Pancreas (tissue), 10 donors: ENCODE data around the gene NOXRED1. TPM values are rescaled to one million over a fixed set of nuclear protein-coding genes. Genes with fewer than 3 reads are reported as not detected.

Source experiments
- ATAC-seq, 4 donors: fragments of 200-7000 bp; cut with Tn5 transposase; one replicate each; pipeline versions ENCODE4 v1.8.0 to v1.9.1; 2020; ENCODE audit warnings: mild to moderate bottlenecking in 4 of 4, moderate library complexity in 4 of 4
- DNase-seq, 6 donors: peaks; one replicate each; pipeline ENCODE4 v3.0.0-alpha.2; 2020
- FAIRE-seq: peaks from 2 replicates; lab custom pipeline; 2012; peaks lifted over from hg19 to GRCh38; lab: Jason Lieb, UNC
- H3K27ac ChIP-seq, 4 donors: fragments of 200-600 bp; sonication (generic); 1 replicate in 3 of 4; 2 replicates in 1 of 4; pipeline versions ENCODE4 v1.5.0 to v1.8.0; 2020
- H3K27me3 ChIP-seq, 4 donors: fragments of 200-600 bp; one replicate each; pipeline ENCODE4 v1.8.0; 2021
- H3K36me3 ChIP-seq, 3 donors: fragments of 200-600 bp; sonication (generic) in 1 of 3; one replicate each; pipeline versions ENCODE4 v1.5.0 to v1.8.0; 2020 to 2021
- H3K4me1 ChIP-seq, 3 donors: fragments of 200-600 bp; one replicate each; pipeline ENCODE4 v1.8.0; 2021
- H3K4me3 ChIP-seq, 4 donors: fragments of 200-600 bp; sonication (generic) in 2 of 4; one replicate each; pipeline versions ENCODE4 v1.5.0 to v1.8.0; 2020 to 2021
- H3K9me3 ChIP-seq, 4 donors: fragments of 200-600 bp; one replicate each; pipeline ENCODE4 v1.8.0; 2021
- CTCF ChIP-seq, 4 donors: fragments of 200-600 bp; sonication (generic) in 3 of 4; IDR thresholded peaks; one replicate each; pipeline versions ENCODE4 v1.5.0 to v1.8.0; 2021; ENCODE audit warnings: antibody characterized with exemption in 4 of 4
- WGBS, 2 donors: extraction: QIAGEN DNeasy Blood & Tissue Kit; methylation state at CpG; one replicate each; pipeline ENCODE4 v1.1.7; 2013; 5-methylcytosine and 5-hydroxymethylcytosine counted together
- intact Hi-C, 3 donors: fragments of 100-400 bp; cut with DNase I; formaldehyde crosslinking; loops; one replicate each; pipeline versions ENCODE4 v1.11.1 to v1.14.2; 2022
- polyA plus RNA-seq, 2 donors: library from polyadenylated mRNA; stranded (reverse); fragments of 200-250 nt; gene quantifications; one replicate each; pipeline ENCODE4 v1.2.3, GENCODE V29; 2013
- total RNA-seq, 6 donors: library from RNA; stranded (reverse); fragmentation: NEBNext Ultra II Directional in 4 of 6; extraction: Animal tissue kit (Norgen Biotek cat#: 25700) in 4 of 6; gene quantifications; one replicate each; pipeline versions ENCODE4 v1.2.1 to v1.2.4, GENCODE V29; 2021 to 2023
- donor health status: healthy with polysubstance abuse.
- donor health status: DM: no; HTN: no; CAD: no; lungs with moderate emphysema.
- donor health status: DM: no; HTN: no; CAD: no.
- donor health status: control.
- donor health status: control.
- donor health status: Bipolar disorder and iron deficiency.
- donor health status: DM: yes; HTN: yes; CAD: no.
- donor health status: DM: no; HTN: no; CAD: no.
- donor health status: DM: no; HTN: no; CAD: no.
- donor health status: DM: yes; HTN: yes; CAD: no.

NOXRED1 gene
- total and polyA plus RNA-seq, 8 donors, result 0.16 to 0.77 (median 0.43) TPM

GRCh38 chr14:77347751-77348150 is 75.6 kb downstream of the NOXRED1 start:
- Histone ChIP-seq H3K4me1 (no peaks in the 10 kb centered on the region), H3K36me3 (peaks cover 0 to 16% (median 0%) of the 10 kb centered on the region in 3 donors), H3K4me3 (no peak overlapping the region), H3K27me3 (no peaks in the 10 kb centered on the region), H3K27ac (no peak overlapping the region), H3K9me3 (no peaks in the 10 kb centered on the region)
- TF ChIP-seq CTCF (IDR thresholded peaks at IDR 0.05), result no peak
- intact Hi-C loops, result no loop called here
- DNase-seq (no peak), ATAC-seq (peak in 2 of 4 donors; percentile 31 to 44), FAIRE-seq (no peak)
- WGBS, 2 donors, result 86% methylated on average over 3 of the region's 3 CpGs

GRCh38 chr14:77346495-77346894 is 76.8 kb downstream of the NOXRED1 start:
- no peak overlapping the region for H3K27ac ChIP-seq
- no peaks in the 10 kb centered on the region for H3K27me3 ChIP-seq
- no peaks in the 10 kb centered on the region for H3K9me3 ChIP-seq
- no peak overlapping the region for H3K4me3 ChIP-seq
- intact Hi-C loops, result no loop called here
- H3K4me1 ChIP-seq, result no peaks in the 10 kb centered on the region
- ATAC-seq (no peak), DNase-seq (no peak), FAIRE-seq (no peak)
- no peak for TF ChIP-seq CTCF (IDR thresholded peaks at IDR 0.05)
- peaks cover 0 to 20% (median 0%) of the 10 kb centered on the region in 3 donors for H3K36me3 ChIP-seq
- 80 to 87% methylated on average over 2 of the region's 2 CpGs for WGBS, 2 donors

- Histone ChIP-seq H3K9me3 (no peaks in the 10 kb centered on the region), H3K27ac (no peak overlapping the region), H3K4me1 (no peaks in the 10 kb centered on the region), H3K27me3 (no peaks in the 10 kb centered on the region), H3K4me3 (no peak overlapping the region), H3K36me3 (peaks cover 0 to 14% (median 0%) of the 10 kb centered on the region in 3 donors)
- intact Hi-C loops, result no loop called here
- no peak for ATAC-seq
- TF ChIP-seq CTCF (IDR thresholded peaks at IDR 0.05), result no peak
- no peak for FAIRE-seq
- 82 to 90% methylated on average over 3 of the region's 3 CpGs for WGBS, 2 donors
- no peak for DNase-seq
These were observed 78.8 kb downstream of the NOXRED1 start for GRCh38 chr14:77344377-77344996.

Other genes with a start within 250 kb of the NOXRED1 start
- 1 to 10 TPM; 2.8 to 6.8 (median 3.3) TPM for gene TMEM63C, start 241.7 kb downstream of the NOXRED1 start, total RNA-seq
- gene TMEM63C, start 241.7 kb downstream of the NOXRED1 start, polyA plus RNA-seq, result 10 to 100 TPM in 1 of 2 donors, 1 to 10 TPM in 1; 5.4 to 10.6 TPM
- 1 to 10 TPM in 1 of 6 donors, under 1 TPM in 3, not detected in 2; 0.13 to 3.4 (median 0.31) TPM for gene NGB, start 152.3 kb downstream of the NOXRED1 start, total RNA-seq
- gene NGB, start 152.3 kb downstream of the NOXRED1 start, polyA plus RNA-seq, result under 1 TPM in 1 of 2 donors, not detected in 1; 0.38 TPM
- 10 to 100 TPM; 11.9 to 26.2 (median 14.7) TPM for gene POMT2, start 102.6 kb downstream of the NOXRED1 start, total RNA-seq
- gene POMT2, start 102.6 kb downstream of the NOXRED1 start, polyA plus RNA-seq, result 10 to 100 TPM; 27.5 to 29.5 TPM
- gene GSTZ1, start 102.5 kb downstream of the NOXRED1 start, total RNA-seq, result 10 to 100 TPM in 2 of 6 donors, 1 to 10 TPM in 4; 6.3 to 13.2 (median 8.5) TPM
- 10 to 100 TPM; 16.8 to 18.4 TPM for gene GSTZ1, start 102.5 kb downstream of the NOXRED1 start, polyA plus RNA-seq
- gene TMED8, start 46.4 kb downstream of the NOXRED1 start, total RNA-seq, result 1 to 10 TPM; 4.4 to 7.0 (median 5.8) TPM
- gene TMED8, start 46.4 kb downstream of the NOXRED1 start, polyA plus RNA-seq, result 1 to 10 TPM; 2.7 to 9.6 TPM
- gene SAMD15, start 46.1 kb downstream of the NOXRED1 start, total RNA-seq, result 1 to 10 TPM in 1 of 6 donors, under 1 TPM in 5; 0.28 to 1.5 (median 0.92) TPM
- 1 to 10 TPM in 1 of 2 donors, under 1 TPM in 1; 0.49 to 1.5 TPM for gene SAMD15, start 46.1 kb downstream of the NOXRED1 start, polyA plus RNA-seq
- 10 to 100 TPM in 1 of 6 donors, 1 to 10 TPM in 5; 6.1 to 12.5 (median 7.7) TPM for gene VIPAS39, start 34.1 kb upstream of the NOXRED1 start, total RNA-seq
- gene VIPAS39, start 34.1 kb upstream of the NOXRED1 start, polyA plus RNA-seq, result 1 to 10 TPM; 6.5 to 8.3 TPM
- gene AHSA1, start 34.6 kb upstream of the NOXRED1 start, total RNA-seq, result 10 to 100 TPM; 23.2 to 64.3 (median 33.0) TPM
- 10 to 100 TPM; 36.0 to 43.9 TPM for gene AHSA1, start 34.6 kb upstream of the NOXRED1 start, polyA plus RNA-seq
- not detected for gene ISM2, start 75.3 kb upstream of the NOXRED1 start, total RNA-seq
- not detected for gene ISM2, start 75.3 kb upstream of the NOXRED1 start, polyA plus RNA-seq
- gene SPTLC2, start 193.1 kb upstream of the NOXRED1 start, total RNA-seq, result 10 to 100 TPM in 3 of 6 donors, 1 to 10 TPM in 3; 8.2 to 19.4 (median 11.1) TPM
- gene SPTLC2, start 193.1 kb upstream of the NOXRED1 start, polyA plus RNA-seq, result 1 to 10 TPM; 3.2 to 3.9 TPM